Activated naive CD8-positive, alpha-beta T cell treated with anti-CD3 and anti-CD28 coated beads, Interleukin-2, amount 50 U/mL, for 24 hours (primary cell): ENCODE data around the gene KRT1.
A peak's percentile ranks its signal among the peaks of the same experiment; 100 is the strongest.
"Not testable (repeated sequence)": the region's sequence is repeated elsewhere in the genome, so short reads cannot be mapped to it uniquely, and the experiment has no call there.

Experiments used
- ATAC-seq: fragments of 150-1000 bp; cut with Tn5 transposase; one replicate; pipeline ENCODE4 v1.10.0; 2021
- DNase-seq: peaks from one replicate; pipeline ENCODE4 v3.0.0; 2021
- H3K27ac Mint-ChIP-seq: one replicate; pipeline ENCODE4 v1.8.0; 2021; ENCODE audit warnings: mild to moderate bottlenecking, mixed read lengths
- H3K27me3 Mint-ChIP-seq: one replicate; pipeline ENCODE4 v1.8.0; 2021; ENCODE audit warnings: mixed read lengths
- H3K36me3 Mint-ChIP-seq: one replicate; pipeline ENCODE4 v1.8.0; 2021; ENCODE audit warnings: low read depth, mixed read lengths
- H3K4me1 Mint-ChIP-seq: one replicate; pipeline ENCODE4 v1.8.0; 2021; ENCODE audit warnings: mixed read lengths
- H3K4me3 Mint-ChIP-seq: one replicate; pipeline ENCODE4 v1.8.0; 2021; ENCODE audit warnings: mild to moderate bottlenecking, moderate library complexity, mixed read lengths
- H3K9me3 Mint-ChIP-seq: one replicate; pipeline ENCODE4 v1.8.0; 2021; ENCODE audit warnings: mixed read lengths

KRT1 gene

DNA sequence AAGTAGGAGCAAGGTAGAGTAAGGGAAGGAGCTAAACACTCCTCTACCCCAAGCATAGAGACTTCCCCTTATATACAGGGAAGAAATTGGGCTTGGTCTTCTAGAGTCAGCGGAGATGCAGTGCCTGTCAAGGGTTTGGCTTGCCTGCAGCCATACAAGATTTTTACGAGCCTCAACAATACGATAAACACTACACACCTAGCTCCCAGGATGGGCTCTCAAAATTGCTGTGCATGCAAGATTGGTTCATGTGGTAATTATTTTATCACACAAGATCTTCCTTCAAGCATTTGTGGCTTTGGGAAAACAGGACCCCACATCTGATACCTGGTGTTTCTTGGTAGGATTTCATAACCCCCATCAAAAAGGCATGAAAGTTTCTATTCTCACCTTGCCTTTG lies at the start of gene KRT1:
Gene KRT1, minus strand, starts transcription at position 45 of the 400 bp plus-strand sequence. CDS start 59 bp downstream, outside the sequence.
- no peak for DNase-seq
- Mint-ChIP-seq H3K4me1 (peaks cover 14% of the 10 kb centered on the region), H3K4me3 (no peak within 1 kb of the TSS), H3K27ac (no peak within 1 kb of the TSS), H3K36me3 (no peaks in the 10 kb centered on the region), H3K27me3 (no peaks in the 10 kb centered on the region), H3K9me3 (no peaks in the 10 kb centered on the region)
- no peak for ATAC-seq

DNA sequence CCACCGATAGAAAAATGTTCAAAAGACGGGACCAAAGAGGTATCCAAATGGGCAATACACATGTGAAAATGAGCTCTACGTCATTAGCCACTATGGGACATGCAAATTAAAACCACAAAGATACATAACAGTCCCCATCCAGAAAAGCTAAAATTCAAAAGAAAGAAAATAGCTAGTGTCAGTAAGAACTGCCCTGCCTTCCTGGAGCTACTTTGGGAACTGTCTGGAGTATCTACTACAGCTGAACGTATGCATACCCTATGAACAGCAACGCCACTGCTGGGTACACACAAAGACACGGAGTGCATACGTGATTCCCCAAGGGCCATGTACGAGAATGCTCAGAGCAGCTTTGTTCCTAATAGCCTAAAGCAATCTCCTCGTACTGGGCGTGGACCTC lies 48.9 kb upstream of the KRT1 start:
- Mint-ChIP-seq H3K4me3 (no peak overlapping the region), H3K4me1 (no peaks in the 10 kb centered on the region), H3K27ac (no peak overlapping the region), H3K27me3 (peaks cover 3% of the 10 kb centered on the region), H3K36me3 (no peaks in the 10 kb centered on the region), H3K9me3 (no peaks in the 10 kb centered on the region)
- no peak for DNase-seq
- no peak for ATAC-seq

DNA sequence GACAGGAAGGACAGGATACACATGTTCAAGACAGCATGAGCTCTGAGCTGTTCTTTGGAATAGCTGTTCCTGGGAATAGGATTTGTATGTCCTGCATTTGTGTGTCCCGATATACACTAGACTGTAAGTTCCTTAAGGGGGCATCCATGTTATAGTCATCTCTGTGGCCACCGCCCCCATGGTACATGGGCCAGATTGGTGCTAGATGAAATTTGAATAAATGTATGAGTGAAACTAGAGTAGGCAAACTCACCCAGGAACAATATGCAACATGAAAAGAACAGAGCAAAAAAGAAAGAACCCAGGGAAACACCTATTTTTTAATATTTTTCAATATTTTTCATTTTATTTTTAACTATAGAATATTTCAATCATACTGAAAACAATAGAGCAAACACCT lies 48.2 kb upstream of the KRT1 start:
- Mint-ChIP-seq H3K4me3 (no peak overlapping the region), H3K27ac (no peak overlapping the region), H3K4me1 (no peaks in the 10 kb centered on the region), H3K9me3 (no peaks in the 10 kb centered on the region), H3K27me3 (peaks cover 3% of the 10 kb centered on the region), H3K36me3 (no peaks in the 10 kb centered on the region)
- DNase-seq, result no peak
- ATAC-seq, result no peak

DNA sequence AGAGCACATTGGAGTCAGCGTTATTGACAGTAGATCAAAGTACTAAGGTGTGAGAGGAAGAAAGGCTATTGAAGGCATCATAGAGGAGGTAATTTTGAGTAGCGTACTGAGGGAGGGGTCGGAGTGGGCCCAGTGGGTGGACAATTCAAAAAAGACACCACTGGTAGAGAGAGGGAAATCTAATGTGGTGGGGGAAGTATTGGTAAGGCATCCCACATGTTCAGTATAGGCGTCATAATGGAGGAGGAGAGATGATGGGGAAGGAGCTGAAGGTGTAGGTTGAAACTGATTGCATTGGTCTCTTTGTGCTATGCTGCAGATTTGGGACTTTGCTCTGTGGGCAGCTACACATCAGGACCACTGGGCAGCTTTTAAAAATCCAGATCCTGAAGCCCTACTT lies 46.8 kb upstream of the KRT1 start:
- peaks cover 3% of the 10 kb centered on the region for H3K27me3 Mint-ChIP-seq
- no peak overlapping the region for H3K4me3 Mint-ChIP-seq
- no peaks in the 10 kb centered on the region for H3K9me3 Mint-ChIP-seq
- H3K27ac Mint-ChIP-seq, result no peak overlapping the region
- H3K36me3 Mint-ChIP-seq, result no peaks in the 10 kb centered on the region
- DNase-seq (no peak), ATAC-seq (no peak)
- H3K4me1 Mint-ChIP-seq, result no peaks in the 10 kb centered on the region

DNA sequence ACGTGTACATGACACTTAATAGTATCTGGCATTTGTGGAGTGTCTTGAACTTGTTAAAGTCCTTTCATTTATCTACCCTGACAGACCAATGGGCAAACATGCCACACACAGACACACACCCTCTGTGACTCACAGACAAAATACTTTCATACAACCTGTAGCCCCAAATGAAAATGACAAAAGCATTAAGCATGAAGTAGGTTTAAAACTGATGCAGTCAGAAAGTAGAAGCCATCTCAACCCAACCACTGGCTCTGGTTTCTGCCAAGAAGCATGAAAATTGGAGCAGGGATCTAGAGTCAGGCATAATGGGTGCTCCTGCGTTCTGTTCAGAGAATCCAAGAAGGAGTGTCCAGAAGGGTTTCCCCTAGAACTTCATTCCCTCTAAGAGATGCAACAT lies 46.2 kb upstream of the KRT1 start:
- Mint-ChIP-seq H3K9me3 (no peaks in the 10 kb centered on the region), H3K27ac (no peak overlapping the region), H3K4me3 (no peak overlapping the region), H3K36me3 (no peaks in the 10 kb centered on the region), H3K27me3 (peaks cover 3% of the 10 kb centered on the region), H3K4me1 (no peaks in the 10 kb centered on the region)
- no peak for ATAC-seq
- no peak for DNase-seq

DNA sequence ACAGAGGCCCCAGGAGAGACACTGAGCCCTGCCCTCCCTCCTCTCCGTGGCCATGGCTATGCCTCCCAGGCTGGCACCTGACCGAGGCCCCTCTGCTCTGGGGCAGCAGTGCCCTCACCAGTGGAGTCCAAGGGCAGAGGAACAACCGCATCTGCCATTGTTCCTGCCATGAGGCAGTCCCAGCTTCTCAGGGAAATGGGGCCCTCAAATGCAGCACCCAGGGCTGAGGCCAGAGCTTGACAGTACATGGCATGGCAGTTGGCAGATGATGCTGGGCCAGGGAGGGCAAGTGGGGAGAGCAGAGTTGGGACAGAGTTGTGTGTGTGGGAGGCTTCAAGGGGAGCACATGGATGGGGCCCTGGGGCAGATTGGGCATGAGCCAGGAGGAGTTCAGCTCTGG lies 44.2 kb upstream of the KRT1 start:
- no peaks in the 10 kb centered on the region for H3K36me3 Mint-ChIP-seq
- ATAC-seq (no peak), DNase-seq (no peak)
- peaks cover 3% of the 10 kb centered on the region for H3K27me3 Mint-ChIP-seq
- no peak overlapping the region for H3K4me3 Mint-ChIP-seq
- no peaks in the 10 kb centered on the region for H3K4me1 Mint-ChIP-seq
- H3K9me3 Mint-ChIP-seq, result no peaks in the 10 kb centered on the region
- H3K27ac Mint-ChIP-seq, result no peak overlapping the region

DNA sequence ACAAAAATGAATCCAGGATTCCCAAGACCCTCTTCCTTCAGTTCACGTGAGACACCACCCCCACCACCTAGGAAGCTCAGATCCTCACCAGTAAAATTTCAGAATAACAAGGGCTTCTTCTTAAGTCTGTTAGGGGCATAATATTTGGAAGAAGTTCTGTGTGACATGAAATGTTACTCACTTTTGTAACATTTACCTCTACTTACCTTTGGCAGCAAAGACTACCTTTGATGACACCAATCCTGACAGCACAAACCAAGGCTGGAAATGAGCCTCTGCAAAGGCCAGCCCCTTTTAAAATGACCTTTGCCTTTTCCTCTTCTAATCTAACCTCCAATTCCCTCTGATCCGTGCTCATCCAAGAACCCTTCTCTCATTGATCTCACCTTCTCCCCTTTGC lies 42.5 kb upstream of the KRT1 start:
- no peak for ATAC-seq
- Mint-ChIP-seq H3K27ac (no peak overlapping the region), H3K4me1 (no peaks in the 10 kb centered on the region), H3K36me3 (no peaks in the 10 kb centered on the region), H3K4me3 (no peak overlapping the region), H3K27me3 (peaks cover 3% of the 10 kb centered on the region), H3K9me3 (no peaks in the 10 kb centered on the region)
- DNase-seq, result no peak

DNA sequence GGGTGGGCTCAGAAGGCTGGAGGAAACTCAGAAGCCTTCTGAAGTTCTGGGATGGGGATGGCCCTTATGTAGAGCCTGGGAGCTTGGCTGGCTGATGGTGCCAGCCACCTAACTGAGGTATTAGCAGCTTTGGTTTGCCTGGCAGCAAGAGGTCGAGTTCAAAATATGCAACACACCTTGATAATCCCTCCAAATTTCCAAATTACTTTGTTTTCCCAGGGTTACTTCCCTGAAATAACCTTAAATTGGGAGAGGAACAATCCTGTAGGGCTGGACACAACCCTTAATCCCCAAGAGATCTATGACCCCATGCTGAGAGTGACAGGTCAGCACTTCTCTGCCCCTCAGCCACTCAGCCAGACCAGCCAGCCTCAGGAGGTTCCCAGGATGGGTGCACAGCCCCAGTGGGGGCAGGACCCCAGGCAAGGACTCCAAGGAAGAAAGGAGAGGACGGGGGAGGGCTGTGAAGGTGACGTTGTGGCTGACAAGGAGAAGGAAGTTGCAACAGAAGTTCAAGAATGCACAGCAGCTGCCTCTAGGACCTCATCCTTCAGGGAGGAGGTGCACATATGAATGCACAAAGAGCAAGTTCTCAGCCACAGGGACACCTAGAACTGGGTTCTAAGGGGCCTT lies 41.7 kb upstream of the KRT1 start:
- peaks cover 2% of the 10 kb centered on the region for H3K27me3 Mint-ChIP-seq
- DNase-seq, result no peak
- no peaks in the 10 kb centered on the region for H3K9me3 Mint-ChIP-seq
- no peak for ATAC-seq
- H3K4me1 Mint-ChIP-seq, result no peaks in the 10 kb centered on the region
- no peak overlapping the region for H3K27ac Mint-ChIP-seq
- H3K4me3 Mint-ChIP-seq, result no peak overlapping the region
- no peaks in the 10 kb centered on the region for H3K36me3 Mint-ChIP-seq

DNA sequence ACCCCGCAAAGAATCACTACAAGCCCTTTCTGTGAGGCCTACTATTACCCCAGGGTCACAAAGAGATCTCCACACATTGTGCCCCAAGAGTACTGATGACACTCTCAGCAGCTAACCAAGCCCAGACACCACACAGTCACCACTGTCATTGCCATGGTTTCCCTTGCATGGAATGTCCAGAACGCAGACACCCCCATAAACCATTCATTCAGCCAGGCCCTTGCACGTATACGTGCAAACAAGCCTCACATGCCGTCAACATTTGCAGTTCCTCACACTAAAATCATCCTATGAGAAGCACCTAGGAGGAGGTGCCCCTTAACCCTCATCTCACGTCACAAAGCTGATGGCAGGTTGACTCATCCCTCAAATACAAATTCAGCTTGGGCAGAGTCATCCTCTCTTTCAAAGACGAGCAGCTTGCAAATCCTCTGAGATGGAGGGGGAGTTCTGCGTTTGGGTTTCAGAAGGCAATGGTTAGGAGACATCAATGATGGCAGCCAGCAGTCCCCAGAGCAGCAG lies 40.2 kb upstream of the KRT1 start:
- DNase-seq (no peak), ATAC-seq (no peak)
- Mint-ChIP-seq H3K4me3 (no peak overlapping the region), H3K27ac (no peak overlapping the region), H3K36me3 (no peaks in the 10 kb centered on the region), H3K4me1 (no peaks in the 10 kb centered on the region), H3K9me3 (no peaks in the 10 kb centered on the region), H3K27me3 (peaks cover 3% of the 10 kb centered on the region)

DNA sequence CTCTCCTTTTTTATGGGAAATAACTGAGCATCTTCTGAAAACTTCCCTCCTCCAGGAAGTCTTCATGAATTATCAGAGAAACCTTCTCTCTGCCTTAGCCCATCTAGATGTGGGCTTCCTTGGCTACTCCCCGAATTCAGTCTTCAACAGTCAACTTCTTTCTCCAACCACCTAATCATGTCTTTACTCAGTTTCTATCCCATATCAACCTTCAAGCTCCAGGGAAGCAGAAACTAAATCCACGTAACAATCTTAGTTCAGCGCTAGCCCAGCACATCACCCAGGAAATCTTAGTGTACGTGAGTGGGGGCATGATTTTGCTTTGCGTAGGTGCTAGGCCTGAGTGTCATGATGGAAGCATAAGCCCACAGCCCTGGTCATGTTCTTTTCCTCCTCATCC lies 35.9 kb upstream of the KRT1 start:
- Mint-ChIP-seq H3K4me1 (peaks cover 14% of the 10 kb centered on the region), H3K36me3 (no peaks in the 10 kb centered on the region), H3K9me3 (peaks cover 3% of the 10 kb centered on the region), H3K27ac (no peak overlapping the region), H3K27me3 (peaks cover 28% of the 10 kb centered on the region), H3K4me3 (no peak overlapping the region)
- ATAC-seq, result no peak
- no peak for DNase-seq

DNA sequence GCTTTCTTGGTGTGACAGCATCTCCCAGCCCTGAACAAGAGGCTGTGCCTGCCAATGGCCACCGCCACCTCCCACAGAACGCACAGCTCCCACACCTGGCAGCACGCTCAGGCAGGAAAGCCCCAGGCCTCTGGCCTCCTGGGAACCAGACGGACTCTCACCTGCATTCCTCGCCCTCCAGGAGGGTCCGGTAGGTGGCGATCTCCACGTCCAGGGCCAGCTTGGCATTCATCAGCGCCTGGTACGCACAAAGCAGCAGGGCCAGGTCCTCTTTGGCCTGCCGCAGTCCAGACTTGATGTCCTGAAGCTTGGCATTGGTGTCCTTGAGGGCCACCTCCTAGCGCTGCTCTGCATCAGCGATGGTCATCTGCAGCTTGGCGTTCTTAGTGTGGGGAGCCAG lies 35.2 kb upstream of the KRT1 start:
- DNase-seq, result no peak
- no peaks in the 10 kb centered on the region for H3K36me3 Mint-ChIP-seq
- peak overlapping the region; percentile 35 for H3K4me3 Mint-ChIP-seq
- peaks cover 14% of the 10 kb centered on the region for H3K4me1 Mint-ChIP-seq
- no peak for ATAC-seq
- H3K27me3 Mint-ChIP-seq, result peaks cover 28% of the 10 kb centered on the region
- H3K27ac Mint-ChIP-seq, result no peak overlapping the region
- peaks cover 3% of the 10 kb centered on the region for H3K9me3 Mint-ChIP-seq

DNA sequence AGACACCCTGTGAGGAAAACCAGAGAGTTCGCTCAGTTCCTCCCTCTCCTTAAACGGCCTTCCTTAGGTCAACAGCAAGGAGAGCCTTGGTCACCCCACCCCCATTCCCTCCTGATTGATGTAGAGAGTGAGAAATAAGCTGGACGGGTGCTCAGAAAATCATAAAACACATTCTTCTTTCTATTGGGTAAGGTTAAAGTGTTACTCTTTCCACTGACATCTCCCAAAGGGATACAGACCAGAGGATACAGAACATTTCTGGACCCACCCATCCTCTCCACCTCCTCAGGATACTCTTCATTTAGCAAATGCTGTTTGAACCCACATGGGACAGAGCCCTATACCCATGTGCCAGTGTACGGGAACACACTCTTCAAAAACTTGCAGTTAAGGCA lies 34.7 kb upstream of the KRT1 start:
- ATAC-seq, result no peak
- Mint-ChIP-seq H3K4me3 (peak overlapping the region; percentile 35), H3K9me3 (peaks cover 3% of the 10 kb centered on the region), H3K27me3 (peaks cover 28% of the 10 kb centered on the region), H3K4me1 (peaks cover 14% of the 10 kb centered on the region), H3K27ac (no peak overlapping the region), H3K36me3 (no peaks in the 10 kb centered on the region)
- no peak for DNase-seq

DNA sequence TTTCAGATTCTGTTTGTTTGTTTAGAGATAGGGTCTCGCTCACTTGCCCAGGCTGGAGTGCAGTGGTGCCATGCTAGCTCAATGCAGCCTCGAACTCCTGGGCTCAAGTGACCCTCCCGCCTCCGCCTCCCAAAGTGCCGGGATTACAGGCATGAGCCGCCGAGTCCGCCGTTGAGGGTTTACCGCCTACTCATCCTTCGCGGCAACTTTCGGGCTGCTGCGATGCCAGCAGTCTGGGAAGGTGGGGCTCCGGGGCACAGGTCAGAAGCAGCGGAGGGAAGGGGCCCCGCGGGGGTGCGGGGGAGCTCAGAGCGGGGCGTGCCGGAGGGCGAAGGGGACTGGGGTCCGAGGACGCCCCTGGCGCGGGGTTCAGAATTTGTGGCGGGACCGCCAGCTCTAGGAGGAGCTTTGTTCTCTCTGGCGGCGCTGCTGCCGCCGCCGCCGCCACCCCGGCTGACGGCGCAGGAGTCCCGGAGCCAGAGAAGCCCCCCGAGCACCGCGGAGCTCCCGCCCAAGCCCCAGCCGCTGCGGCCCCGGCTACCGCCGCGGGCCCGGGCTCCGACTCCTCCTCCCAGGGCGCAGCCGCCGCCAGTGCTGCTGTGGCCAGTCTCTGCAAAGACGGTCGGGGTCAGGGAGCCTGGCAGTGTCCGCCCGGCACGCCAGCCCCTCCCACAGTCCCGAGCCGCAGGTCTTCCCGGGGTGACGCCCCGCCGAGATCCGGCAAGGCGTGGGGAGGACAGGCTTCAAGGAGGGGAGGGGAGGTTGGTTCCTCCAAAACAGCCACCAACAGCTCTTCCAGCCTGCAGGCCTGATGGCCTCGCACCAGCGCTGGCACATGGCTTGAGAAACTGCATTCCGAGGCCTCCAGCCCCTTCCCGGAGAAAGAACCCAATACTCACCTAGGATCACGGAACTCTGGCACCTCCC lies 34.0 kb upstream of the KRT1 start:
- Mint-ChIP-seq H3K4me3 (peak overlapping the region; percentile 54), H3K9me3 (peaks cover 3% of the 10 kb centered on the region), H3K4me1 (peaks cover 14% of the 10 kb centered on the region), H3K27ac (no peak overlapping the region), H3K36me3 (no peaks in the 10 kb centered on the region), H3K27me3 (peaks cover 28% of the 10 kb centered on the region)
- DNase-seq (peak; percentile 33), ATAC-seq (peak; percentile 52)

DNA sequence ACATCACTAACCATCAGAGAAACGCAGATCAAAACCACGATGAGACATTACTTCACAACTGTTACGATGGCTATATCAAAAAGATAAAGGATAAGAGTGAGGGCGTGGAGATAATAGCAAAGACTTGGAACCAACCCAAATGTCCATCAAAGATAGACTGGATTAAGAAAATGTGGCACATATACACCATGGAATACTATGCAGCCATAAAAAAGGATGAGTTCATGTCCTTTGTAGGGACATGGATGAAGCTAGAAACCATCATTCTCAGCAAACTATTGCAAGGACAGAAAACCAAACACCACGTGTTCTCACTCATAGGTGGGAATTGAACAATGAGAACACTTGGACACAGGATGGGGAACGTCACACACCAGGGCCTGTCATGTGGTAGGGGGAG lies 31.9 kb upstream of the KRT1 start:
- H3K4me3 Mint-ChIP-seq, H3K27ac Mint-ChIP-seq, H3K9me3 Mint-ChIP-seq, DNase-seq, ATAC-seq, H3K36me3 Mint-ChIP-seq: not testable (repeated sequence)
- H3K4me1 Mint-ChIP-seq, result peaks cover 25% of the 10 kb centered on the region
- H3K27me3 Mint-ChIP-seq, result peaks cover 28% of the 10 kb centered on the region

DNA sequence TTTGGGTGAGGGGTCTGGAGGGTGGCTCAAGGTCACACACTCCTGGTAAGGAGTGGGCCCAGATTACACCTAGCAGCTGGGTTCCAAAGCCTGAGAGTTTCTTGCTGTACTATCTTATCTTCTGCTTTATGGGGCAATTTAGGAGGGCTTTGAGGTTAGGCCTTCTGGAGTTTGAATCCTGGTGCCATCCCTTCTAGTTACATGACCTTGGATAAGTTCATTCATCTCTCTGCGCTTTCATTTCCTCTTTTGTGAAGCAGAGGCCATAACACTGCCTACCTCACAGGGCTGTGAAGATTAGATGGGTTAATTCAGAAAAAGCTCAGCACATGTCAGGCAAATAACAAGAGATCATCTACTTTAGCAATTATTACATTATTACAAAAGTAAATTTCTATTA lies 30.5 kb upstream of the KRT1 start:
- ATAC-seq, result no peak
- DNase-seq, result no peak
- H3K27ac Mint-ChIP-seq, result no peak overlapping the region
- no peak overlapping the region for H3K4me3 Mint-ChIP-seq
- peaks cover 25% of the 10 kb centered on the region for H3K4me1 Mint-ChIP-seq
- H3K36me3 Mint-ChIP-seq, result no peaks in the 10 kb centered on the region
- H3K27me3 Mint-ChIP-seq, result peaks cover 25% of the 10 kb centered on the region
- H3K9me3 Mint-ChIP-seq, result peaks cover 3% of the 10 kb centered on the region
